GM23338 (cell line): ENCODE data around the gene NIN.

Experiments
- CTCF ChIP-seq, 2 experiments: fragments of 200-600 bp in 1 of 2; sonication (generic) in 1 of 2; conservative IDR thresholded peaks; 2 replicates each; pipeline versions ENCODE4 v1.5.1 to v1.6.1; 2016 to 2017; ENCODE audit warnings: antibody characterized with exemption in 2 of 2, low read depth in 2 of 2, mild to moderate bottlenecking in 2 of 2, moderate library complexity in 1 of 2
- ETS1 ChIP-seq: IDR thresholded peaks from 2 replicates; pipeline ENCODE4 v1.6.1; 2016; ENCODE audit warnings: antibody characterized with exemption
- EZH2 ChIP-seq: fragments of 200-600 bp; sonication (generic); IDR thresholded peaks from one replicate; pipeline ENCODE4 v1.8.0; 2017; ENCODE audit warnings: antibody characterized with exemption, mild to moderate bottlenecking, low read depth; ENCODE audit not compliant: unreplicated experiment
- EZH2phosphoT487 ChIP-seq: fragments of 200-600 bp; sonication (generic); IDR thresholded peaks from one replicate; pipeline ENCODE4 v1.8.1; 2018; ENCODE audit warnings: antibody characterized with exemption; ENCODE audit not compliant: unreplicated experiment
- JUNB ChIP-seq: IDR thresholded peaks from one replicate; pipeline ENCODE4 v1.6.1; 2016; ENCODE audit warnings: antibody characterized with exemption; ENCODE audit not compliant: unreplicated experiment
- POLR2AphosphoS5 ChIP-seq: IDR thresholded peaks from 2 replicates; pipeline ENCODE4 v1.6.1; 2016; ENCODE audit warnings: antibody characterized with exemption, low read depth
- REST ChIP-seq: IDR thresholded peaks from one replicate; pipeline ENCODE4 v1.6.1; 2018; ENCODE audit warnings: antibody characterized with exemption; ENCODE audit not compliant: unreplicated experiment
- ZNF114 ChIP-seq: fragments of 250-450 bp; sonication (Bioruptor Pico); IDR thresholded peaks from 2 replicates; pipeline ENCODE4 v1.5.0; 2020; ENCODE audit warnings: mild to moderate bottlenecking, moderate library complexity
- ZNF331 ChIP-seq: fragments of 250-450 bp; sonication (Bioruptor Pico); IDR thresholded peaks from 2 replicates; pipeline ENCODE4 v1.5.0; 2020; ENCODE audit warnings: low read depth, mild to moderate bottlenecking, moderate library complexity

- TF ChIP-seq POLR2AphosphoS5, result no peak
- no peak for TF ChIP-seq CTCF (conservative IDR thresholded peaks at IDR 0.05; ENCODE audit: low read depth in 2 of 2)
- no peak for TF ChIP-seq EZH2
- TF ChIP-seq ZNF331, result no peak
- no peak for TF ChIP-seq JUNB
- TF ChIP-seq REST, result no peak
- TF ChIP-seq ZNF114 (CRISPR knock-in tag), result no peak
- no peak for TF ChIP-seq EZH2phosphoT487
- no peak for TF ChIP-seq ETS1
Measured at GRCh38 chr14:50792634-50793068, 38.3 kb downstream of the NIN start.
